ENCODE results near the gene RBM5. TPM values are rescaled to one million over a fixed set of nuclear protein-coding genes. Genes with fewer than 3 reads are reported as not detected.

The RBM5 gene
- polyA plus RNA-seq, 3 donors = 9.7 to 332 (median 18.5) TPM

GRCh38 chr3:50119786-50120185, 31.1 kb downstream of the RBM5 start:
- peaks cover 61 to 76% of the 10 kb centered on the region in 2 donors for H3K36me3 ChIP-seq (replicated peaks in 1 of 2; ENCODE audit: control insufficient read depth in 1 of 2, insufficient read depth in 2 of 2, low read length in 2 of 2)
- H3K4me1 ChIP-seq (ENCODE audit: control insufficient read depth in 1 of 2, insufficient read depth in 2 of 2, low read length in 2 of 2) = no peaks in the 10 kb centered on the region
- H2AFZ ChIP-seq (ENCODE audit: insufficient read depth, low read depth, low read length, poor library complexity, severe bottlenecking) = no peak overlapping the region
- peaks cover 88% of the 10 kb centered on the region for H4K20me1 ChIP-seq (ENCODE audit: insufficient read depth, low read length)
- 83% methylated on average over 1 of the region's 3 CpGs for WGBS (ENCODE audit: insufficient coverage)
- TF ChIP-seq, protein P1, sequence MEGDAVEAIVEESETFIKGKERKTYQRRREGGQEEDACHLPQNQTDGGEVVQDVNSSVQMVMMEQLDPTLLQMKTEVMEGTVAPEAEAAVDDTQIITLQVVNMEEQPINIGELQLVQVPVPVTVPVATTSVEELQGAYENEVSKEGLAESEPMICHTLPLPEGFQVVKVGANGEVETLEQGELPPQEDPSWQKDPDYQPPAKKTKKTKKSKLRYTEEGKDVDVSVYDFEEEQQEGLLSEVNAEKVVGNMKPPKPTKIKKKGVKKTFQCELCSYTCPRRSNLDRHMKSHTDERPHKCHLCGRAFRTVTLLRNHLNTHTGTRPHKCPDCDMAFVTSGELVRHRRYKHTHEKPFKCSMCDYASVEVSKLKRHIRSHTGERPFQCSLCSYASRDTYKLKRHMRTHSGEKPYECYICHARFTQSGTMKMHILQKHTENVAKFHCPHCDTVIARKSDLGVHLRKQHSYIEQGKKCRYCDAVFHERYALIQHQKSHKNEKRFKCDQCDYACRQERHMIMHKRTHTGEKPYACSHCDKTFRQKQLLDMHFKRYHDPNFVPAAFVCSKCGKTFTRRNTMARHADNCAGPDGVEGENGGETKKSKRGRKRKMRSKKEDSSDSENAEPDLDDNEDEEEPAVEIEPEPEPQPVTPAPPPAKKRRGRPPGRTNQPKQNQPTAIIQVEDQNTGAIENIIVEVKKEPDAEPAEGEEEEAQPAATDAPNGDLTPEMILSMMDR (IDR thresholded peaks at IDR 0.05) = no peak
- no peak overlapping the region for H3K4me3 ChIP-seq (replicated peaks in 1 of 3; ENCODE audit: low read depth in 2 of 3, low read length in 3 of 3)
- peaks cover 5% of the 10 kb centered on the region for H3K79me2 ChIP-seq (ENCODE audit: insufficient read depth, low read length)
- intact Hi-C loops (cut with micrococcal nuclease) = loop anchor here (2.0 to 5.0 kb wide), 4 partner anchors 69 to 153 kb away; no protein-coding TSS in a partner anchor
- H3K4me3 Mint-ChIP-seq = no peak overlapping the region
- H3K4me1 Mint-ChIP-seq = no peaks in the 10 kb centered on the region
- no peaks in the 10 kb centered on the region for H3K9me3 Mint-ChIP-seq
- peak overlapping the region in 1 of 2 donors; percentile 31 for H3K27ac ChIP-seq (ENCODE audit: low read depth in 1 of 2, low read length in 2 of 2)
- peaks cover 49 to 67% of the 10 kb centered on the region in 2 donors for H3K36me3 Mint-ChIP-seq
- no peak overlapping the region for H3K4me2 ChIP-seq (replicated peaks; ENCODE audit: extremely low read depth, low read length, poor library complexity, severe bottlenecking)
- H3K27me3 Mint-ChIP-seq (ENCODE audit: low read depth in 3 of 3) = peaks cover 0 to 3% (median 2%) of the 10 kb centered on the region in 3 donors
- no peaks in the 10 kb centered on the region for H3K9me3 ChIP-seq (replicated peaks in 1 of 2; ENCODE audit: control insufficient read depth in 1 of 2, insufficient read depth in 1 of 2, low read length in 2 of 2)
- no peak for DNase-seq
- no peaks in the 10 kb centered on the region for H3K27me3 ChIP-seq (ENCODE audit: control insufficient read depth in 2 of 2, insufficient read depth in 2 of 2, low read length in 2 of 2)
- no peak overlapping the region for H3K9ac ChIP-seq (ENCODE audit: insufficient read depth, low read length, poor library complexity, severe bottlenecking)
- H3K27ac Mint-ChIP-seq = peak overlapping the region in 1 of 7 donors; percentile 11

GRCh38 chr3:50120364-50121071, 31.8 kb downstream of the RBM5 start:
- Histone ChIP-seq H3K4me1 (ENCODE audit: control insufficient read depth in 1 of 2, insufficient read depth in 2 of 2, low read length in 2 of 2) (no peaks in the 10 kb centered on the region), H3K27ac (ENCODE audit: low read depth in 1 of 2, low read length in 2 of 2) (peak overlapping the region in 1 of 2 donors; percentile 31), H3K36me3 (replicated peaks in 1 of 2; ENCODE audit: control insufficient read depth in 1 of 2, insufficient read depth in 2 of 2, low read length in 2 of 2) (peaks cover 53 to 68% of the 10 kb centered on the region in 2 donors), H3K27me3 (ENCODE audit: control insufficient read depth in 2 of 2, insufficient read depth in 2 of 2, low read length in 2 of 2) (no peaks in the 10 kb centered on the region), H3K79me2 (ENCODE audit: insufficient read depth, low read length) (peaks cover 5% of the 10 kb centered on the region), H2AFZ (ENCODE audit: insufficient read depth, low read depth, low read length, poor library complexity, severe bottlenecking) (no peak overlapping the region), H4K20me1 (ENCODE audit: insufficient read depth, low read length) (peaks cover 81% of the 10 kb centered on the region), H3K9me3 (replicated peaks in 1 of 2; ENCODE audit: control insufficient read depth in 1 of 2, insufficient read depth in 1 of 2, low read length in 2 of 2) (no peaks in the 10 kb centered on the region), H3K4me3 (replicated peaks in 1 of 3; ENCODE audit: low read depth in 2 of 3, low read length in 3 of 3) (no peak overlapping the region), H3K9ac (ENCODE audit: insufficient read depth, low read length, poor library complexity, severe bottlenecking) (no peak overlapping the region), H3K4me2 (replicated peaks; ENCODE audit: extremely low read depth, low read length, poor library complexity, severe bottlenecking) (no peak overlapping the region)
- Mint-ChIP-seq H3K4me3 (no peak overlapping the region), H3K4me1 (no peaks in the 10 kb centered on the region), H3K9me3 (no peaks in the 10 kb centered on the region), H3K36me3 (peaks cover 44 to 60% of the 10 kb centered on the region in 2 donors), H3K27ac (peak overlapping the region in 1 of 7 donors; percentile 11), H3K27me3 (ENCODE audit: low read depth in 3 of 3) (peaks cover 0 to 4% (median 3%) of the 10 kb centered on the region in 3 donors)
- 97% methylated on average over 8 of the region's 10 CpGs for WGBS (ENCODE audit: insufficient coverage)
- TF ChIP-seq, protein P1 (IDR thresholded peaks at IDR 0.05) = no peak
- intact Hi-C loops (cut with micrococcal nuclease) = loop anchor here (1.0 to 5.0 kb wide), 5 partner anchors 68 to 152 kb away; no protein-coding TSS in a partner anchor
- no peak for DNase-seq
